Myocyte (in vitro differentiated cells): ENCODE measurements around the gene AP1B1. TPM values are rescaled to one million over a fixed set of nuclear protein-coding genes. Genes with fewer than 3 reads are reported as not detected.
A peak's percentile ranks its signal among the peaks of the same experiment; 100 is the strongest.
"Not testable (repeated sequence)": the region's sequence is repeated elsewhere in the genome, so short reads cannot be mapped to it uniquely, and the experiment has no call there.

Experiments
- DNase-seq: peaks from one replicate; pipeline ENCODE4 v3.0.0-alpha.2; 2012; ENCODE audit warnings: low read depth
- total RNA-seq: library from RNA; depleted of rRNA; stranded (reverse); fragments of >200 nt; gene quantifications from 2 replicates; pipeline ENCODE4 v1.2.3, GENCODE V29; 2014

Gene AP1B1
- total RNA-seq, 1 donor from 2014 or later, result 39.9 TPM

GRCh38 chr22:29351042-29351441, 37.3 kb downstream of the AP1B1 start:
- DNase-seq, result no peak

- DNase-seq, result no peak
Measured at GRCh38 chr22:29348956-29349355, 39.4 kb downstream of the AP1B1 start.

GRCh38 chr22:29348041-29348440, 40.3 kb downstream of the AP1B1 start:
- no peak for DNase-seq

GRCh38 chr22:29346659-29347058, 41.7 kb downstream of the AP1B1 start:
- peak; percentile 88 for DNase-seq

GRCh38 chr22:29345932-29346331, 42.4 kb downstream of the AP1B1 start:
- DNase-seq, result no peak

GRCh38 chr22:29344889-29345288, 43.5 kb downstream of the AP1B1 start:
- DNase-seq, result not testable (repeated sequence)

GRCh38 chr22:29344137-29344536, 44.2 kb downstream of the AP1B1 start:
- DNase-seq, result peak; percentile 74

- DNase-seq, result no peak
Measured at GRCh38 chr22:29343313-29343805, 45.0 kb downstream of the AP1B1 start.

- DNase-seq, result no peak
Measured at GRCh38 chr22:29342577-29343312, 45.6 kb downstream of the AP1B1 start.

GRCh38 chr22:29342177-29342576, 46.2 kb downstream of the AP1B1 start:
- DNase-seq, result no peak

GRCh38 chr22:29341849-29342127, 46.6 kb downstream of the AP1B1 start:
- no peak for DNase-seq

- DNase-seq, result no peak
Measured at GRCh38 chr22:29341056-29341848, 47.1 kb downstream of the AP1B1 start.

- no peak for DNase-seq
Measured at GRCh38 chr22:29340566-29340965, 47.8 kb downstream of the AP1B1 start.

- peak; percentile 71 for DNase-seq
Measured at GRCh38 chr22:29339381-29340235, 48.8 kb downstream of the AP1B1 start.

- no peak for DNase-seq
Measured at GRCh38 chr22:29338398-29338797, 50.0 kb downstream of the AP1B1 start.

GRCh38 chr22:29337631-29338284, 50.6 kb downstream of the AP1B1 start:
- DNase-seq, result peak; percentile 70

- DNase-seq, result peak; percentile 73
Measured at GRCh38 chr22:29336751-29337490, 51.4 kb downstream of the AP1B1 start.

GRCh38 chr22:29335656-29336055, 52.7 kb downstream of the AP1B1 start:
- no peak for DNase-seq

GRCh38 chr22:29334696-29335344, 53.5 kb downstream of the AP1B1 start:
- DNase-seq, result no peak

- DNase-seq, result no peak
Measured at GRCh38 chr22:29334148-29334547, 54.2 kb downstream of the AP1B1 start.
